Measurements from ENCODE around the gene LAMA2.

- no peak for TF ChIP-seq EGR1 (IDR thresholded peaks at IDR 0.05)
- no peak for TF ChIP-seq RAD21 (IDR thresholded peaks at IDR 0.05; ENCODE audit: low read depth)
- no peak for TF ChIP-seq TCF12 (IDR thresholded peaks at IDR 0.05; ENCODE audit: low read depth)
- TF ChIP-seq MAX (IDR thresholded peaks at IDR 0.05): no peak
- TF ChIP-seq TAF1 (IDR thresholded peaks at IDR 0.05; ENCODE audit: low read depth): no peak
- no peak for TF ChIP-seq CEBPB (IDR thresholded peaks at IDR 0.05)
- TF ChIP-seq REST (IDR thresholded peaks at IDR 0.05; ENCODE audit: low read depth): no peak
- no peak for TF ChIP-seq YY1 (IDR thresholded peaks at IDR 0.05; ENCODE audit: low read depth)
- TF ChIP-seq EP300 (IDR thresholded peaks at IDR 0.05; ENCODE audit: borderline replicate concordance): no peak
- no peak for TF ChIP-seq NFIC (IDR thresholded peaks at IDR 0.05)
- TF ChIP-seq ZBTB7A (IDR thresholded peaks at IDR 0.05; ENCODE audit: low read depth): no peak
- TF ChIP-seq CREB1 (IDR thresholded peaks at IDR 0.05; ENCODE audit: low read depth): no peak
- no peak for TF ChIP-seq FOXM1 (IDR thresholded peaks at IDR 0.05; ENCODE audit: borderline replicate concordance, low read depth)
Observed at GRCh38 chr6:129320892-129321291, 438.0 kb downstream of the LAMA2 start.
